Lower lobe of right lung (tissue), 2 donors: ENCODE data around the gene SMIM1. TPM values are rescaled to one million over a fixed set of nuclear protein-coding genes. Genes with fewer than 3 reads are reported as not detected.
"Not testable (repeated sequence)": the region's sequence is repeated elsewhere in the genome, so short reads cannot be mapped to it uniquely, and the experiment has no call there.

Source experiments
- ATAC-seq, 2 donors: fragments of 200-7000 bp; cut with Tn5 transposase; one replicate each; pipeline ENCODE4 v1.9.1; 2020 to 2022; ENCODE audit warnings: mild to moderate bottlenecking in 2 of 2, moderate library complexity in 2 of 2
- DNase-seq: peaks from one replicate; pipeline ENCODE4 v3.0.0-alpha.2; 2020
- H3K27ac ChIP-seq: fragments of 200-600 bp; one replicate; pipeline ENCODE4 v1.8.0; 2022
- H3K27me3 ChIP-seq: fragments of 200-600 bp; one replicate; pipeline ENCODE4 v1.8.0; 2022; ENCODE audit warnings: low read depth
- H3K36me3 ChIP-seq: fragments of 200-600 bp; one replicate; pipeline ENCODE4 v1.8.0; 2022; ENCODE audit warnings: mild to moderate bottlenecking
- H3K4me1 ChIP-seq: fragments of 200-600 bp; one replicate; pipeline ENCODE4 v1.8.0; 2022
- H3K4me3 ChIP-seq: fragments of 200-600 bp; one replicate; pipeline ENCODE4 v1.8.0; 2022; ENCODE audit warnings: mild to moderate bottlenecking
- H3K9me3 ChIP-seq: fragments of 200-600 bp; one replicate; pipeline ENCODE4 v1.8.0; 2022
- intact Hi-C: fragments of 100-400 bp; cut with DNase I; formaldehyde crosslinking; loops from one replicate; pipeline ENCODE4 v1.11.0; 2022
- total RNA-seq: library from RNA; stranded (reverse); fragmentation: NEBNext Ultra II Directional; extraction: Animal tissue kit (Norgen Biotek cat#: 25700); gene quantifications from one replicate; pipeline ENCODE4 v1.2.1, GENCODE V29; 2021
- TF ChIP-seq, protein P1 (sequence below): fragments of 200-600 bp; IDR thresholded peaks from one replicate; pipeline ENCODE4 v1.8.0; 2022; ENCODE audit warnings: antibody characterized with exemption, mild to moderate bottlenecking
- donor health status: DM: no; HTN: yes; CAD: no; lungs with severe emphysema.

SMIM1 gene
- total RNA-seq, 1 donor from 2014 or later: 8.5 TPM

DNA sequence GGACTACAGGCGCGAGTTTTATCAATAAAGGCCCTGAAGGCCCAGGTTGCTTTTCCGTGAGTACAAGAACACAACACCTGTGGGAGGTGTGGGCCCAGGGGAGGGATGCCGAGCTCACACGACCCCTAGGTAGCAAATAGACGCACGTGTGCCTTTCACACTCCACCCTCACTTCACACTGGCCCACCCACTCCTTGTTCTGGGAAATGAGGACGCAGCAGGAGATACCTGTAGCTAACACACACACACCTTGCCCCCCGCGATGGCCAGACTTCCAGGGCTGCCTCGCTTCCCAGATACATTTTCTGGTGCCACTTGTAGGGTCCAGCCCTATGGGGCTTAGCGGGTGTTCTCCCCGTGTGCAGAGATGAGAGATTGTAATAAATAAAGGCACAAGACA lies 24.6 kb upstream of the SMIM1 start:
- Histone ChIP-seq H3K4me1 (peaks cover 18% of the 10 kb centered on the region), H3K27ac (no peak overlapping the region), H3K36me3 (peaks cover 6% of the 10 kb centered on the region), H3K9me3 (no peaks in the 10 kb centered on the region), H3K27me3 (peaks cover 3% of the 10 kb centered on the region), H3K4me3 (peak overlapping the region; percentile 78)
- DNase-seq (no peak), ATAC-seq (no peak)
- intact Hi-C loops: no loop called here
- TF ChIP-seq, protein P1, sequence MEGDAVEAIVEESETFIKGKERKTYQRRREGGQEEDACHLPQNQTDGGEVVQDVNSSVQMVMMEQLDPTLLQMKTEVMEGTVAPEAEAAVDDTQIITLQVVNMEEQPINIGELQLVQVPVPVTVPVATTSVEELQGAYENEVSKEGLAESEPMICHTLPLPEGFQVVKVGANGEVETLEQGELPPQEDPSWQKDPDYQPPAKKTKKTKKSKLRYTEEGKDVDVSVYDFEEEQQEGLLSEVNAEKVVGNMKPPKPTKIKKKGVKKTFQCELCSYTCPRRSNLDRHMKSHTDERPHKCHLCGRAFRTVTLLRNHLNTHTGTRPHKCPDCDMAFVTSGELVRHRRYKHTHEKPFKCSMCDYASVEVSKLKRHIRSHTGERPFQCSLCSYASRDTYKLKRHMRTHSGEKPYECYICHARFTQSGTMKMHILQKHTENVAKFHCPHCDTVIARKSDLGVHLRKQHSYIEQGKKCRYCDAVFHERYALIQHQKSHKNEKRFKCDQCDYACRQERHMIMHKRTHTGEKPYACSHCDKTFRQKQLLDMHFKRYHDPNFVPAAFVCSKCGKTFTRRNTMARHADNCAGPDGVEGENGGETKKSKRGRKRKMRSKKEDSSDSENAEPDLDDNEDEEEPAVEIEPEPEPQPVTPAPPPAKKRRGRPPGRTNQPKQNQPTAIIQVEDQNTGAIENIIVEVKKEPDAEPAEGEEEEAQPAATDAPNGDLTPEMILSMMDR: no peak

DNA sequence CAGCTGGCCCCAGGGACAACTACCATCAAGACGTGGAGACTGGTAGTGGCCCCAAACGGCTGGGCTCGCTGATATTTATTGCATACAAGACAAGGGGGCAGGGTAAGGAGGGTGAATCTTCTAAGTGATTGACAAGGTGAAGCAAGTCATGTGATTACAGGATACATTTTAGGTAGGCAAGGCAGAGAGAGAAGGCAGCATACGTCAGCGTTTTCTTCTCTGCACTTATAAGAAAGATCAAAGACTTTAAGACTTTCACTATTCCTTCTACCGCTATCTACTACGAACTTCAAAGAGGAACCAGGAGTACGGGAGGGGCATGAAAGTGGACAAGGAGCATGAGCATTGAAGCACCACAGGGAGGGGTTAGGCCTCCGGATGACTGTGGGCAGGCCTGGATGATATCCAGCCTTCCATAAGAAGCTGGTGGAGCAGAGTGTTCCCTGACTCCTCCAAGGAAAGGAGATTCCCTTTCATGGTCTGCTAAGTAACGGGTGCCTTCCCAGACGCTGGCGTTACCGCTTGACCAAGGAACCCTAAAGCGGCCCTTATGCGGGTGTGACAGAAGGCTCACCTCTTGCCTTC lies 24.1 kb upstream of the SMIM1 start:
- H3K9me3 ChIP-seq, H3K27me3 ChIP-seq, H3K4me3 ChIP-seq, H3K36me3 ChIP-seq, DNase-seq, H3K27ac ChIP-seq, intact Hi-C loops, ATAC-seq: not testable (repeated sequence)
- H3K4me1 ChIP-seq: peaks cover 18% of the 10 kb centered on the region

DNA sequence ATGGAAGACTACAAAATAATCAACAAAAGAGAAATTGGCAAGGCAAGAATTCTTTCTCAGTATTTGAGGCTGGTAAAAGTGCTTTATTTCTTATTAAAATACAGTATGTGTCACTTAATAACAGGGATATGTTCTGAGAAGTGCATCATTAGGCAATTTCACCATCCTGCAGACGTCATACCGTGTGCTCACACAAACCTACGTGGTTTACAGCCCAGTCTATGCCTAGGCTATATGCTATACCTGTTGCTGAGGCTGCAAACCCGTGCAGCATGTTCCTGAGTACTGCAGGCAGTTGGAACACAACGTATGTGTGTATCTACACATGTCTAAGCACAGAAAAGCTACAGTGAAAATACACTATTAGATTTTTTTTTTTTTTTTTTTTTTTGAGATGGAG lies 23.0 kb upstream of the SMIM1 start:
- Histone ChIP-seq H3K9me3 (no peaks in the 10 kb centered on the region), H3K36me3 (no peaks in the 10 kb centered on the region), H3K27ac (no peak overlapping the region), H3K4me1 (peaks cover 18% of the 10 kb centered on the region), H3K27me3 (peaks cover 8% of the 10 kb centered on the region), H3K4me3 (no peak overlapping the region)
- intact Hi-C loops: no loop called here
- no peak for DNase-seq
- no peak for ATAC-seq
- TF ChIP-seq, protein P1: no peak

DNA sequence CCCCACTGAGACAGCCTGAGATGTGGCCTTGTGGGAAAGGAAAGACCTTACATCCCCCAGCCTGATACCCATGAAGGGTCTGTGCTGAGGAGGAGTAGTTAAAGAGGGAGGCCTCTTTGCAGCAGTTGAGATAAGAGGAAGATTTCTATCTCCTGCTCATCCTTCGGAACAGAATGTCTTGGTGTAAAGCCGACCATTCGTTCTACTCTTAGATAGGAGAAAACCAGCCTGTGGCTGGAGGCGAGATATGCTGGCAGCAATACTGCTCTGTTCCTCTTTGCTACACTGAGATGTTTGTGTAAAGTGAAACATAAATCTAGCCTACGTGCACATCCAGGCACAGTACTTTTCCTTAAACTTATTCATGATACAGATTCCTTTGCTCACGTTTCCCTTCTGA lies 21.8 kb upstream of the SMIM1 start:
- TF ChIP-seq, protein P1: no peak
- ATAC-seq: no peak
- peaks cover 18% of the 10 kb centered on the region for H3K4me1 ChIP-seq
- no peaks in the 10 kb centered on the region for H3K36me3 ChIP-seq
- no peak for DNase-seq
- H3K27ac ChIP-seq: no peak overlapping the region
- no peak overlapping the region for H3K4me3 ChIP-seq
- no peaks in the 10 kb centered on the region for H3K9me3 ChIP-seq
- H3K27me3 ChIP-seq: peaks cover 13% of the 10 kb centered on the region
- intact Hi-C loops: no loop called here

DNA sequence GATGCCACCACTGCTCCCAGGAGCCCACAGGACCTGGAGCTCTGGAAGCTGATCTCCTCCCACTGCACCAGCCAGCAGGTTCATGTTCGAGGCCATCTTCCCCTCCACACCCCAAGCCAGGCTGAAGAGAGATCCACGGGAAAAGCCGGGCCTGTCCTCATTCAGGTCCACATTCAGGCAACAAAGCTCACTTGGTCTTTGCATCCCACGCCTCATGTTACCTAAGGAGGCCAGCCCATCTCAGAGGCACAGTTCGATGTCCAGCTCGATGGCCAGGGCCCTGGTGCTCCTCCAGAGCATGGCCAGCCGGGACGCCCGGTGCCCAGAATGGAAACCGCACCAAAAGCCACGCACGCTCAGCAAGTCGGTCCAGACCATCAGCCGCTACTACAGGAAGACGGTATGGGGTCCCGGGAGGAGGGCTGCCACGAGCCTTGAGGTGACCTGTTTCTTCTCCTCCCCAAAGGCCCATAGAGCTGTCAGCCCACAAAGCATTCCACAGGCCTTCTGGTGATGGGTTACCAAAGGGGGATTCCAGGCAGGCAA lies 20.1 kb upstream of the SMIM1 start, which contains the start of gene CCDC27:
TSS of gene CCDC27 (plus strand) at position 51 of the 546 bp plus-strand sequence. CDS start at position 83, 32 bp downstream.
- TF ChIP-seq, protein P1: no peak
- no peak within 1 kb of the TSS for H3K27ac ChIP-seq
- H3K9me3 ChIP-seq: no peaks in the 10 kb centered on the region
- DNase-seq (no peak), ATAC-seq (no peak)
- peaks cover 7% of the 10 kb centered on the region for H3K4me1 ChIP-seq
- H3K4me3 ChIP-seq: no peak within 1 kb of the TSS
- H3K36me3 ChIP-seq: no peaks in the 10 kb centered on the region
- H3K27me3 ChIP-seq: peaks cover 23% of the 10 kb centered on the region
- intact Hi-C loops: no loop called here

DNA sequence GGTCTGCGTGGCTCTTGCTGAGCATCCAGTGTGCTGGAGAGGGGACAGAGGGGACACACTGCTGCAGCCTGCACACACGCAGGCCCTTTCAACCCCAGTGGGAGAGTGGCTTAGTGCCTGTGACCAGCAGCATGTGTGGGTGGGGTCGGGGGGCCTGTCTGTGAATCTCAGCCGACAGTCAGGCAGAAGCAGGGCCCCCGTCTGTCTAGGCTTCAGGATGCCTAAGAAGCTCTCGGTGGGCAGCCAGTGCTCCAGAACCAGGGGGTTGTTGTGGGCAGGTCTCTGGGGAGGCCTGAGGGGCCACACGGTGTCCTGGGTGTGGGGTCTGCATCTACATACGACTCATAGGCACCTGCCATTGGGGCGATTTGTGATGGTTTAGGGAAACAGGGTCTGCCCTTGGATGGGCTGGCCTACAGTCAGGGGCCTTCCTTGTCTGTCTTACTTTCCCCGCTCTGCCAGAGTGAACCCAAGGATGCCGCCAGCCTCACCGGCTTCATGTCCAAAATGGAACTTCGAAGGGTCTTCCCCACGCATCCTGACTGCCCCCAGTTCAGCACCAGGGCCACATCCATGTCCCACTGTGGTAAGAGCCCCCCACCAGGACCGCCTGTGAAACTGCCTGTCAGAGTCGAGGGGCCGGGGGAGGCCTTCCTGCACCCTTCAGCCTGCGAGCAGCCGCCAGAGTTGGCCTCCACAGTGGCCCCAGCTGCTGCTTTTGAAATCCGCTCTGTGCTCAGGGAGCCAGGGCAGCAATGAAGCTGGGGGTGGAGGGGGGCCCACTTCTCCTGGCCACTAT lies 18.7 kb upstream of the SMIM1 start:
- no peak overlapping the region for H3K4me3 ChIP-seq
- intact Hi-C loops: no loop called here
- H3K36me3 ChIP-seq: no peaks in the 10 kb centered on the region
- H3K27ac ChIP-seq: no peak overlapping the region
- TF ChIP-seq, protein P1: no peak
- H3K27me3 ChIP-seq: peaks cover 23% of the 10 kb centered on the region
- DNase-seq: no peak
- no peaks in the 10 kb centered on the region for H3K9me3 ChIP-seq
- no peak for ATAC-seq
- H3K4me1 ChIP-seq: no peaks in the 10 kb centered on the region
